Calu3 (cell line): ENCODE measurements around the gene TSPAN9. TPM values are rescaled to one million over a fixed set of nuclear protein-coding genes. Genes with fewer than 3 reads are reported as not detected.

Experiments used
- BruUV-seq: library from RNA; stranded (reverse); fragments of 400-500 nt; replicated peaks from 2 replicates; lab custom pipeline; 2021; lab: Mats Ljungman, UMichigan
- CTCF ChIA-PET: fragments of 300-600 bp; sonication (Branson Sonifier 250); formaldehyde crosslinking; loops from one replicate; lab custom pipeline; 2022; ENCODE audit warnings: antibody characterized with exemption; lab: Charles Lee
- DNase-seq: peaks from one replicate; pipeline ENCODE4 v3.0.0; 2022
- H3K27ac Mint-ChIP-seq: one replicate; pipeline ENCODE4 v1.8.0; 2022; ENCODE audit warnings: mixed read lengths; ENCODE audit not compliant: unreplicated experiment
- H3K27me3 Mint-ChIP-seq: one replicate; pipeline ENCODE4 v1.8.0; 2022; ENCODE audit warnings: mixed read lengths; ENCODE audit not compliant: unreplicated experiment
- H3K36me3 Mint-ChIP-seq: one replicate; pipeline ENCODE4 v1.8.0; 2022; ENCODE audit warnings: mild to moderate bottlenecking, moderate library complexity, mixed read lengths; ENCODE audit not compliant: insufficient read depth, unreplicated experiment
- H3K4me1 Mint-ChIP-seq: one replicate; pipeline ENCODE4 v1.8.0; 2022; ENCODE audit warnings: mild to moderate bottlenecking, low read depth, mixed read lengths; ENCODE audit not compliant: unreplicated experiment
- H3K4me3 Mint-ChIP-seq: one replicate; pipeline ENCODE4 v1.8.0; 2022; ENCODE audit warnings: mild to moderate bottlenecking, low read depth, moderate library complexity, mixed read lengths; ENCODE audit not compliant: unreplicated experiment
- H3K9me3 Mint-ChIP-seq: one replicate; pipeline ENCODE4 v1.8.0; 2022; ENCODE audit warnings: low read depth, mixed read lengths; ENCODE audit not compliant: unreplicated experiment
- CTCF ChIP-seq: fragments of 200-600 bp; IDR thresholded peaks from one replicate; pipeline ENCODE4 v1.8.0; 2022; ENCODE audit warnings: antibody characterized with exemption; ENCODE audit not compliant: unreplicated experiment
- intact Hi-C: fragments of 100-400 bp; cut with micrococcal nuclease; formaldehyde crosslinking; loops from one replicate; pipeline ENCODE4 v1.10.0; 2022; ENCODE audit not compliant: unreplicated experiment
- total RNA-seq: library from RNA; stranded (reverse); gene quantifications from 2 replicates; pipeline ENCODE4 v1.2.3, GENCODE V29; 2022

TSPAN9 gene
- total RNA-seq, 1 experiment from 2014 or later, result 6.0 TPM

DNA sequence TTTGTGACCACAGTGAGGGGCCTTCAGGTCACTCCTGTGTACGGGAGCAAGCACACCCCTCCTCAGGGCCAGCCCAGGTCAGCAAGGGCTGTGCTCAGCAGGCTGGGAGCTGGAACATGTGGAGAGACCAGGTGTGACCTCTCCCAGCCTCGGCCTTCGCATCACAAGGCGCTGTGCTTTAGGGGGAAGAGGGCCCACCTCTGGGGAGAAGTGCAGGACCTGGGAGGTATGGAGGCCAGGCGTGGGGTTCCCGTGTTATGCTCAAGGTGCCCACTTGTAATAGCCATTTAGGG is 219.2 kb downstream of the TSPAN9 start:
- DNase-seq, result no peak
- no TSS peak for BruUV-seq
- CTCF ChIA-PET, result no interaction called here
- intact Hi-C loops, result no loop called here
- H3K36me3 Mint-ChIP-seq, result peaks cover 8% of the 10 kb centered on the region
- peaks cover 18% of the 10 kb centered on the region for H3K4me1 Mint-ChIP-seq
- no peak overlapping the region for H3K27ac Mint-ChIP-seq
- H3K4me3 Mint-ChIP-seq, result no peak overlapping the region
- peaks cover 60% of the 10 kb centered on the region for H3K27me3 Mint-ChIP-seq
- H3K9me3 Mint-ChIP-seq, result no peaks in the 10 kb centered on the region
- TF ChIP-seq CTCF, result no peak

- Mint-ChIP-seq H3K9me3 (no peaks in the 10 kb centered on the region), H3K4me1 (peaks cover 18% of the 10 kb centered on the region), H3K27me3 (peaks cover 37% of the 10 kb centered on the region), H3K27ac (no peak overlapping the region), H3K36me3 (peaks cover 8% of the 10 kb centered on the region), H3K4me3 (no peak overlapping the region)
- no peak for TF ChIP-seq CTCF
- intact Hi-C loops, result no loop called here
- no TSS peak for BruUV-seq
- CTCF ChIA-PET, result interaction anchor here (2.4 kb wide), 1 partner anchor 506 kb away, joined by 51 read pairs; no protein-coding TSS in a partner anchor
- no peak for DNase-seq
These were observed 221.4 kb downstream of the TSPAN9 start for GRCh38 chr12:3298603-3299002.

- peaks cover 33% of the 10 kb centered on the region for H3K4me1 Mint-ChIP-seq
- intact Hi-C loops, result loop anchor here (1.0 to 5.0 kb wide), 4 partner anchors 72 to 504 kb away; no protein-coding TSS in a partner anchor
- TSS peak; percentile 91 for BruUV-seq
These were observed 223.0 kb downstream of the TSPAN9 start for GRCh38 chr12:3299929-3300832.

More at GRCh38 chr12:3299929-3300832, 223.0 kb downstream of the TSPAN9 start:
- no peaks in the 10 kb centered on the region for H3K9me3 Mint-ChIP-seq
- peak; percentile 88 for TF ChIP-seq CTCF
- H3K36me3 Mint-ChIP-seq, result peaks cover 8% of the 10 kb centered on the region
- CTCF ChIA-PET, result interaction anchor here (0.6 to 2.5 kb wide), 36 partner anchors 10 to 977 kb away, joined by 3 to 51 read pairs (median 4); partner anchors contain the start of genes CRACR2A and PARP11
- H3K27me3 Mint-ChIP-seq, result peaks cover 22% of the 10 kb centered on the region
- DNase-seq, result peak; percentile 94
- H3K4me3 Mint-ChIP-seq, result peak overlapping the region; percentile 47
- peak overlapping the region; percentile 87 for H3K27ac Mint-ChIP-seq
